ENCODE measurements around the gene TMEM185B. TPM values are rescaled to one million over a fixed set of nuclear protein-coding genes. Genes with fewer than 3 reads are reported as not detected.

Gene TMEM185B
- polyA plus RNA-seq, 1 of the 3 experiments (the other 2 are of a cell fraction), result 36.0 TPM

GRCh38 chr2:120255071-120255470 is 31.9 kb upstream of the TMEM185B start:
- no peaks in the 10 kb centered on the region for H3K36me3 ChIP-seq (replicated peaks in 1 of 2; ENCODE audit: control insufficient read depth in 1 of 2, insufficient read depth in 2 of 2, low read length in 1 of 2)
- H3K9ac ChIP-seq, result no peak overlapping the region
- no peak overlapping the region for H2AFZ ChIP-seq (ENCODE audit: low read depth)
- 93% methylated on average over 6 of the region's 6 CpGs for WGBS (ENCODE audit: low lambda C conversion rate)
- H3K4me3 ChIP-seq (ENCODE audit: low read depth in 2 of 2, low read length in 1 of 2), result no peak overlapping the region
- peaks cover 43% of the 10 kb centered on the region for H4K20me1 ChIP-seq (ENCODE audit: insufficient read depth)
- TF ChIP-seq FOXM1 (IDR thresholded peaks at IDR 0.05; ENCODE audit: low read depth) (no peak), SIN3A (IDR thresholded peaks at IDR 0.05; ENCODE audit: borderline replicate concordance, low read depth, low read length) (no peak), MXI1 (IDR thresholded peaks at IDR 0.05; ENCODE audit: low read depth, low read length) (no peak)
- TF ChIP-seq, protein P1, sequence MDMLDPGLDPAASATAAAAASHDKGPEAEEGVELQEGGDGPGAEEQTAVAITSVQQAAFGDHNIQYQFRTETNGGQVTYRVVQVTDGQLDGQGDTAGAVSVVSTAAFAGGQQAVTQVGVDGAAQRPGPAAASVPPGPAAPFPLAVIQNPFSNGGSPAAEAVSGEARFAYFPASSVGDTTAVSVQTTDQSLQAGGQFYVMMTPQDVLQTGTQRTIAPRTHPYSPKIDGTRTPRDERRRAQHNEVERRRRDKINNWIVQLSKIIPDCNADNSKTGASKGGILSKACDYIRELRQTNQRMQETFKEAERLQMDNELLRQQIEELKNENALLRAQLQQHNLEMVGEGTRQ (IDR thresholded peaks at IDR 0.05; ENCODE audit: borderline replicate concordance, low read depth, low read length), result no peak
- ChIA-PET CTCF (interaction anchor here (1.1 to 1.2 kb wide), 3 partner anchors 58 to 552 kb away, joined by 3 to 10 read pairs (median 4); no protein-coding TSS in a partner anchor), POLR2A (no interaction called here)
- no peak overlapping the region for H3K4me2 ChIP-seq
- no peaks in the 10 kb centered on the region for H3K9me2 ChIP-seq
- H3K79me2 ChIP-seq (ENCODE audit: insufficient read depth), result peaks cover 65% of the 10 kb centered on the region
- H3K27ac ChIP-seq (ENCODE audit: low read depth in 2 of 2, low read length in 1 of 2), result no peak overlapping the region
- no peaks in the 10 kb centered on the region for H3F3A ChIP-seq (replicated peaks; ENCODE audit: insufficient read depth)
- H3K4me1 ChIP-seq (ENCODE audit: control insufficient read depth in 1 of 2, insufficient read depth in 2 of 2, low read depth in 1 of 2, low read length in 1 of 2), result peaks cover 14 to 17% of the 10 kb centered on the region in 2 experiments; a peak in 3 of 4 replicates
- no peaks in the 10 kb centered on the region for H3K9me3 ChIP-seq
- no peak for DNase-seq
- no peaks in the 10 kb centered on the region for H3K27me3 ChIP-seq (ENCODE audit: insufficient read depth)

DNA sequence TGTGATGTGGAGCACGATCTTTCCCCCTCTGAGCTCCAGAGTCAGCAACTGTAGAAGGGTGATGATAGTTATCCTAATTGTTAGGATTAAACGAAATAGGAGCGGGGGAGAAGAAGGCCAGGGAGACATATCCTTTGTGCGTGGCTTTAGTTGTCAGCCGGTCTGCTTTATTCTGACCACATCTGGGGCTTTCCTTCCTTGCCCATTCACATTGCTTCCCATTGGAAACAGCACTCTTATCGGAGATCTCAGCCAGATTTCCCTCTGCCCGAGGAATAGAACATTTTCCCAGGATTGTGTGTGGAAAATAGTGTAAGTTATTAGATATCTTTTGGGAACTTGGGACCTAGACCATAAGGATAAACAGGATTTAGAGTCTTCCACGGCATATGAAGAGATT is 31.0 kb upstream of the TMEM185B start:
- DNase-seq, result no peak

More for the DNA sequence above, 31.0 kb upstream of the TMEM185B start:
- Histone ChIP-seq H3K79me2 (ENCODE audit: insufficient read depth) (peaks cover 61% of the 10 kb centered on the region), H3K9me3 (no peaks in the 10 kb centered on the region), H3K9me2 (no peaks in the 10 kb centered on the region), H2AFZ (ENCODE audit: low read depth) (no peak overlapping the region), H3K27ac (ENCODE audit: low read depth in 2 of 2, low read length in 1 of 2) (no peak overlapping the region; a peak in 1 of 4 replicates), H4K20me1 (ENCODE audit: insufficient read depth) (peaks cover 42% of the 10 kb centered on the region), H3K4me1 (ENCODE audit: control insufficient read depth in 1 of 2, insufficient read depth in 2 of 2, low read depth in 1 of 2, low read length in 1 of 2) (peaks cover 14 to 17% of the 10 kb centered on the region in 2 experiments; a peak in 3 of 4 replicates), H3K4me3 (ENCODE audit: low read depth in 2 of 2, low read length in 1 of 2) (peak overlapping the region; percentile 71 to 95), H3F3A (replicated peaks; ENCODE audit: insufficient read depth) (no peaks in the 10 kb centered on the region), H3K36me3 (replicated peaks in 1 of 2; ENCODE audit: control insufficient read depth in 1 of 2, insufficient read depth in 2 of 2, low read length in 1 of 2) (no peaks in the 10 kb centered on the region), H3K9ac (peak overlapping the region; percentile 85; the same call in 1 of the 2 replicates), H3K27me3 (ENCODE audit: insufficient read depth) (no peaks in the 10 kb centered on the region), H3K4me2 (peak overlapping the region; percentile 84)
- ChIA-PET CTCF (interaction anchor here (1.0 to 1.5 kb wide), 3 partner anchors 51 to 551 kb away, joined by 3 to 8 read pairs (median 3); no protein-coding TSS in a partner anchor), POLR2A (no interaction called here)
- 92% methylated on average over 8 of the region's 8 CpGs for WGBS (ENCODE audit: low lambda C conversion rate)
- TF ChIP-seq RXRA (IDR thresholded peaks at IDR 0.05; ENCODE audit: borderline replicate concordance, low read depth), result no peak
- no peak for TF ChIP-seq YY1 (IDR thresholded peaks at IDR 0.05; ENCODE audit: low read depth)
- no peak for TF ChIP-seq EZH2phosphoT487 (IDR thresholded peaks at IDR 0.05; ENCODE audit: borderline replicate concordance, low read depth)
- TF ChIP-seq ELF1 (IDR thresholded peaks at IDR 0.05), result no peak
- no peak for TF ChIP-seq PBX3 (IDR thresholded peaks at IDR 0.05)
- no peak for TF ChIP-seq GABPA (IDR thresholded peaks at IDR 0.05; ENCODE audit: low read depth)
- no peak for TF ChIP-seq SIN3A (IDR thresholded peaks at IDR 0.05; ENCODE audit: borderline replicate concordance, low read depth, low read length)
- no peak for TF ChIP-seq NFIC (IDR thresholded peaks at IDR 0.05; ENCODE audit: borderline replicate concordance)
- TF ChIP-seq GATA2 (CRISPR knock-in tag; IDR thresholded peaks at IDR 0.05), result no peak
- TF ChIP-seq MXI1 (IDR thresholded peaks at IDR 0.05; ENCODE audit: low read depth, low read length), result no peak
- TF ChIP-seq RFX5 (IDR thresholded peaks at IDR 0.05; ENCODE audit: low read length), result no peak
- no peak for TF ChIP-seq JUND (IDR thresholded peaks at IDR 0.05)
- TF ChIP-seq SMC3 (IDR thresholded peaks at IDR 0.05; ENCODE audit: low read depth, low read length), result no peak
- no peak for TF ChIP-seq TEAD4 (IDR thresholded peaks at IDR 0.05; ENCODE audit: borderline replicate concordance, insufficient read depth)
- no peak for TF ChIP-seq EP300 (IDR thresholded peaks at IDR 0.05; ENCODE audit: borderline replicate concordance in 1 of 2, low read depth in 1 of 2, low read length in 1 of 2)
- TF ChIP-seq, protein P2, sequence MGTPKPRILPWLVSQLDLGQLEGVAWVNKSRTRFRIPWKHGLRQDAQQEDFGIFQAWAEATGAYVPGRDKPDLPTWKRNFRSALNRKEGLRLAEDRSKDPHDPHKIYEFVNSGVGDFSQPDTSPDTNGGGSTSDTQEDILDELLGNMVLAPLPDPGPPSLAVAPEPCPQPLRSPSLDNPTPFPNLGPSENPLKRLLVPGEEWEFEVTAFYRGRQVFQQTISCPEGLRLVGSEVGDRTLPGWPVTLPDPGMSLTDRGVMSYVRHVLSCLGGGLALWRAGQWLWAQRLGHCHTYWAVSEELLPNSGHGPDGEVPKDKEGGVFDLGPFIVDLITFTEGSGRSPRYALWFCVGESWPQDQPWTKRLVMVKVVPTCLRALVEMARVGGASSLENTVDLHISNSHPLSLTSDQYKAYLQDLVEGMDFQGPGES (IDR thresholded peaks at IDR 0.05; ENCODE audit: low read depth, low read length), result no peak
- no peak for TF ChIP-seq MEF2A (IDR thresholded peaks at IDR 0.05; ENCODE audit: borderline replicate concordance, low read depth)
- no peak for TF ChIP-seq FOXM1 (IDR thresholded peaks at IDR 0.05; ENCODE audit: low read depth)
- TF ChIP-seq RAD21 (IDR thresholded peaks at IDR 0.05; ENCODE audit: low read length), result no peak
- no peak for TF ChIP-seq FOXJ3 (CRISPR knock-in tag; IDR thresholded peaks at IDR 0.05)
